ENCODE measurements around the gene SIGLEC14.
"Not testable (repeated sequence)": the region's sequence is repeated elsewhere in the genome, so short reads cannot be mapped to it uniquely, and the experiment has no call there.

Gene SIGLEC14

GRCh38 chr19:51676566-51677083, 30.0 kb upstream of the SIGLEC14 start:
- no peak overlapping the region for H3K18ac ChIP-seq (ENCODE audit: low read length)
- no peak overlapping the region for H4K12ac ChIP-seq (ENCODE audit: low read depth, low read length)
- no peaks in the 10 kb centered on the region for H3K36me3 ChIP-seq (ENCODE audit: control insufficient read depth in 1 of 2, insufficient read depth in 2 of 2, low read length in 2 of 2)
- H4K91ac ChIP-seq (ENCODE audit: low read depth, low read length): no peak overlapping the region
- H3K79me1 ChIP-seq (ENCODE audit: low read length): no peaks in the 10 kb centered on the region
- DNase-seq: no peak
- H2BK5ac ChIP-seq (ENCODE audit: low read depth, low read length, poor library complexity): no peak overlapping the region
- H2AK5ac ChIP-seq (ENCODE audit: low read length): no peak overlapping the region
- H3K79me2 ChIP-seq (ENCODE audit: control insufficient read depth, insufficient read depth, low read length, poor library complexity): no peaks in the 10 kb centered on the region
- no peaks in the 10 kb centered on the region for H3K9me3 ChIP-seq (ENCODE audit: insufficient read depth, low read depth, low read length)
- no peak overlapping the region for H3K9ac ChIP-seq (ENCODE audit: low read length)
- no peak overlapping the region for H2BK120ac ChIP-seq (ENCODE audit: insufficient read depth, low read length, poor library complexity)
- H3K4me3 ChIP-seq (ENCODE audit: low read depth, low read length): no peak overlapping the region
- H2BK12ac ChIP-seq (ENCODE audit: low read length): no peak overlapping the region
- no peak overlapping the region for H3K4ac ChIP-seq (ENCODE audit: low read depth, low read length)
- no peak overlapping the region for H3K4me2 ChIP-seq (ENCODE audit: low read length)
- H3K23ac ChIP-seq (ENCODE audit: low read length): no peak overlapping the region
- no peaks in the 10 kb centered on the region for H3K4me1 ChIP-seq (ENCODE audit: control insufficient read depth in 1 of 2, insufficient read depth in 2 of 2, low read length in 2 of 2)
- H4K8ac ChIP-seq (ENCODE audit: low read depth, low read length): no peak overlapping the region
- WGBS (ENCODE audit: extremely low coverage, insufficient coverage, insufficient read length): no CpG with 5 or more reads among the region's 11 CpGs
- no peak overlapping the region for H3K27ac ChIP-seq (ENCODE audit: low read depth, low read length)
- H2AFZ ChIP-seq (ENCODE audit: insufficient read depth, low read length, poor library complexity): no peak overlapping the region
- no peaks in the 10 kb centered on the region for H3K27me3 ChIP-seq (ENCODE audit: insufficient read depth, low read length)
- H3K14ac ChIP-seq (ENCODE audit: low read length): no peak overlapping the region

- not testable (repeated sequence) for H3K36me3 ChIP-seq (ENCODE audit: control insufficient read depth in 1 of 2, insufficient read depth in 2 of 2, low read length in 2 of 2); H3K79me2 ChIP-seq (ENCODE audit: control insufficient read depth, insufficient read depth, low read length, poor library complexity); H3K9ac ChIP-seq (ENCODE audit: low read length); H3K27ac ChIP-seq (ENCODE audit: low read depth, low read length); H4K12ac ChIP-seq (ENCODE audit: low read depth, low read length); H3K27me3 ChIP-seq (ENCODE audit: insufficient read depth, low read length); H4K91ac ChIP-seq (ENCODE audit: low read depth, low read length); H3K4ac ChIP-seq (ENCODE audit: low read depth, low read length); H2BK12ac ChIP-seq (ENCODE audit: low read length); H2AFZ ChIP-seq (ENCODE audit: insufficient read depth, low read length, poor library complexity); H3K79me1 ChIP-seq (ENCODE audit: low read length); H3K18ac ChIP-seq (ENCODE audit: low read length); H3K14ac ChIP-seq (ENCODE audit: low read length); H2BK120ac ChIP-seq (ENCODE audit: insufficient read depth, low read length, poor library complexity); H3K23ac ChIP-seq (ENCODE audit: low read length); H3K9me3 ChIP-seq (ENCODE audit: insufficient read depth, low read depth, low read length); H2BK5ac ChIP-seq (ENCODE audit: low read depth, low read length, poor library complexity); H3K4me2 ChIP-seq (ENCODE audit: low read length); H3K4me3 ChIP-seq (ENCODE audit: low read depth, low read length); H3K4me1 ChIP-seq (ENCODE audit: control insufficient read depth in 1 of 2, insufficient read depth in 2 of 2, low read length in 2 of 2); H4K8ac ChIP-seq (ENCODE audit: low read depth, low read length); H2AK5ac ChIP-seq (ENCODE audit: low read length)
- DNase-seq: peak in 1 of 2 donors; percentile 56
- WGBS (ENCODE audit: extremely low coverage, insufficient coverage, insufficient read length): no CpG with 5 or more reads among the region's 7 CpGs
Measured at GRCh38 chr19:51675911-51676565, 29.4 kb upstream of the SIGLEC14 start.

GRCh38 chr19:51668216-51668615, 21.6 kb upstream of the SIGLEC14 start:
- H3K79me2 ChIP-seq (ENCODE audit: control insufficient read depth, insufficient read depth, low read length, poor library complexity): no peaks in the 10 kb centered on the region
- H3K9ac ChIP-seq (ENCODE audit: low read length): no peak overlapping the region
- WGBS (ENCODE audit: extremely low coverage, insufficient coverage, insufficient read length): no CpG with 5 or more reads among the region's 3 CpGs
- H4K8ac ChIP-seq (ENCODE audit: low read depth, low read length): no peak overlapping the region
- H3K27ac ChIP-seq (ENCODE audit: low read depth, low read length): no peak overlapping the region
- no peak overlapping the region for H3K4ac ChIP-seq (ENCODE audit: low read depth, low read length)
- no peaks in the 10 kb centered on the region for H3K4me1 ChIP-seq (ENCODE audit: control insufficient read depth in 1 of 2, insufficient read depth in 2 of 2, low read length in 2 of 2)
- no peak overlapping the region for H4K91ac ChIP-seq (ENCODE audit: low read depth, low read length)
- H2BK120ac ChIP-seq (ENCODE audit: insufficient read depth, low read length, poor library complexity): no peak overlapping the region
- no peak for DNase-seq
- H3K23ac ChIP-seq (ENCODE audit: low read length): no peak overlapping the region
- no peaks in the 10 kb centered on the region for H3K9me3 ChIP-seq (ENCODE audit: insufficient read depth, low read depth, low read length)
- no peak overlapping the region for H2BK12ac ChIP-seq (ENCODE audit: low read length)
- no peak overlapping the region for H2AK5ac ChIP-seq (ENCODE audit: low read length)
- H3K14ac ChIP-seq (ENCODE audit: low read length): no peak overlapping the region
- H3K4me2 ChIP-seq (ENCODE audit: low read length): no peak overlapping the region
- no peak overlapping the region for H2BK5ac ChIP-seq (ENCODE audit: low read depth, low read length, poor library complexity)
- no peak overlapping the region for H2AFZ ChIP-seq (ENCODE audit: insufficient read depth, low read length, poor library complexity)
- no peak overlapping the region for H3K18ac ChIP-seq (ENCODE audit: low read length)
- H4K12ac ChIP-seq (ENCODE audit: low read depth, low read length): no peak overlapping the region
- H3K4me3 ChIP-seq (ENCODE audit: low read depth, low read length): no peak overlapping the region
- no peaks in the 10 kb centered on the region for H3K36me3 ChIP-seq (ENCODE audit: control insufficient read depth in 1 of 2, insufficient read depth in 2 of 2, low read length in 2 of 2)
- H3K27me3 ChIP-seq (ENCODE audit: insufficient read depth, low read length): no peaks in the 10 kb centered on the region
- H3K79me1 ChIP-seq (ENCODE audit: low read length): no peaks in the 10 kb centered on the region

- no peak overlapping the region for H3K18ac ChIP-seq (ENCODE audit: low read length)
- no peak overlapping the region for H3K23ac ChIP-seq (ENCODE audit: low read length)
- H3K27me3 ChIP-seq (ENCODE audit: insufficient read depth, low read length): no peaks in the 10 kb centered on the region
- H2BK12ac ChIP-seq (ENCODE audit: low read length): no peak overlapping the region
- H3K4me1 ChIP-seq (ENCODE audit: control insufficient read depth in 1 of 2, insufficient read depth in 2 of 2, low read length in 2 of 2): no peaks in the 10 kb centered on the region
- no peak overlapping the region for H2AFZ ChIP-seq (ENCODE audit: insufficient read depth, low read length, poor library complexity)
- H4K12ac ChIP-seq (ENCODE audit: low read depth, low read length): no peak overlapping the region
- H2BK5ac ChIP-seq (ENCODE audit: low read depth, low read length, poor library complexity): no peak overlapping the region
- no peak overlapping the region for H2BK120ac ChIP-seq (ENCODE audit: insufficient read depth, low read length, poor library complexity)
- no peak overlapping the region for H2AK5ac ChIP-seq (ENCODE audit: low read length)
- H3K4me2 ChIP-seq (ENCODE audit: low read length): no peak overlapping the region
- no peak overlapping the region for H4K8ac ChIP-seq (ENCODE audit: low read depth, low read length)
- no peaks in the 10 kb centered on the region for H3K36me3 ChIP-seq (ENCODE audit: control insufficient read depth in 1 of 2, insufficient read depth in 2 of 2, low read length in 2 of 2)
- no peaks in the 10 kb centered on the region for H3K79me1 ChIP-seq (ENCODE audit: low read length)
- H3K14ac ChIP-seq (ENCODE audit: low read length): no peak overlapping the region
- WGBS (ENCODE audit: extremely low coverage, insufficient coverage, insufficient read length): no CpG with 5 or more reads among the region's 3 CpGs
- H4K91ac ChIP-seq (ENCODE audit: low read depth, low read length): no peak overlapping the region
- H3K79me2 ChIP-seq (ENCODE audit: control insufficient read depth, insufficient read depth, low read length, poor library complexity): no peaks in the 10 kb centered on the region
- DNase-seq: no peak
- no peak overlapping the region for H3K4me3 ChIP-seq (ENCODE audit: low read depth, low read length)
- no peak overlapping the region for H3K4ac ChIP-seq (ENCODE audit: low read depth, low read length)
- H3K9me3 ChIP-seq (ENCODE audit: insufficient read depth, low read depth, low read length): no peaks in the 10 kb centered on the region
- no peak overlapping the region for H3K9ac ChIP-seq (ENCODE audit: low read length)
- no peak overlapping the region for H3K27ac ChIP-seq (ENCODE audit: low read depth, low read length)
Measured at GRCh38 chr19:51664997-51665396, 18.4 kb upstream of the SIGLEC14 start.
